ENCODE measurements around the gene LRRC25.

DNA sequence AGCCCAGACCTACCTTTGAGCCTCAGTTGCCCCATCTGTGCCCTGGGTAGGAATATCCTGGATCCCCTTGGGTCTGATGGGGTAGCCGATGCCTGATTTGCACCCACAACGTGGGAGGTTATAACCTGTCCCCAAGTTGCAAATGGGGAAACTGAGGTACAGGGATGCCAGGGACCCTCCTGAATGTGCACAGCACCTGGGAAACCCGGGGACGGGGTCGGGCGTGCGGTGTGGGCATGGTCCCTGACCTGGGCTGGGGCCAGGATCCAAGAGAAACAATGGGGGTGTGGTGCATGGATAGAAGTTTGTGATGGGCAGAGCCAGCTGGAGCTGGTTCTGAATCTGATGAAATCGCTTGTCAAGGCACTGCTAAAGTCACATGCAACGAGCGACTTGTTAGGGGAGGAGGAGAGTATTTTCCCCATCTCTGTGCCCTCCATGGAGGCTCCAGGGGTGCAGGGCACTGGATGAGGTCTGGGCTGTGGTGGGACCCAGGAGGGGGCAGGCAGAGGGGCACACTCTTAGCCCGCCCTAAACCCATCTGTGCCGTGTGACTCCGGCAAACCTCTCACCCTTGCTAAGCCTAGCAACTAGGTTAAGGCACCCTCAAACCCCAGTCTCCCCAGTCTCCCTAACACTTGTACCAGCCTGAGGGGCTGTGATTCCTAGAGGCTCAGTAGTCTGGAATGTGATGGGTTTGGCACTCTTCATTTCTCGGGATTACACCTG, 10.7 kb downstream of the LRRC25 start:
- TF ChIP-seq, protein P1, sequence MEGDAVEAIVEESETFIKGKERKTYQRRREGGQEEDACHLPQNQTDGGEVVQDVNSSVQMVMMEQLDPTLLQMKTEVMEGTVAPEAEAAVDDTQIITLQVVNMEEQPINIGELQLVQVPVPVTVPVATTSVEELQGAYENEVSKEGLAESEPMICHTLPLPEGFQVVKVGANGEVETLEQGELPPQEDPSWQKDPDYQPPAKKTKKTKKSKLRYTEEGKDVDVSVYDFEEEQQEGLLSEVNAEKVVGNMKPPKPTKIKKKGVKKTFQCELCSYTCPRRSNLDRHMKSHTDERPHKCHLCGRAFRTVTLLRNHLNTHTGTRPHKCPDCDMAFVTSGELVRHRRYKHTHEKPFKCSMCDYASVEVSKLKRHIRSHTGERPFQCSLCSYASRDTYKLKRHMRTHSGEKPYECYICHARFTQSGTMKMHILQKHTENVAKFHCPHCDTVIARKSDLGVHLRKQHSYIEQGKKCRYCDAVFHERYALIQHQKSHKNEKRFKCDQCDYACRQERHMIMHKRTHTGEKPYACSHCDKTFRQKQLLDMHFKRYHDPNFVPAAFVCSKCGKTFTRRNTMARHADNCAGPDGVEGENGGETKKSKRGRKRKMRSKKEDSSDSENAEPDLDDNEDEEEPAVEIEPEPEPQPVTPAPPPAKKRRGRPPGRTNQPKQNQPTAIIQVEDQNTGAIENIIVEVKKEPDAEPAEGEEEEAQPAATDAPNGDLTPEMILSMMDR (conservative IDR thresholded peaks at IDR 0.05; ENCODE audit: low read length), result no peak
- TF ChIP-seq EZH2phosphoT487 (IDR thresholded peaks at IDR 0.05; ENCODE audit: borderline replicate concordance, low read depth, low read length), result no peak

All from OCI-LY7 (cell line).